Fibroblast of the aortic adventitia (primary cell): ENCODE results near the gene SHC2. TPM values are rescaled to one million over a fixed set of nuclear protein-coding genes. Genes with fewer than 3 reads are reported as not detected.

Experiments used
- DNase-seq: peaks from one replicate; pipeline ENCODE4 v3.0.0-alpha.2; 2010; ENCODE audit warnings: low read depth
- H3K4me3 ChIP-seq: 2 replicates; pipeline ENCODE4 v1.5.1; 2011; ENCODE audit warnings: low read depth, mild to moderate bottlenecking, control low read depth, low read length, moderate library complexity
- total RNA-seq: library from RNA; depleted of rRNA; stranded (reverse); fragments of >200 nt; gene quantifications from 2 replicates; pipeline ENCODE4 v1.2.3, GENCODE V29; 2012; ENCODE audit warnings: low replicate concordance
- TF ChIP-seq, protein P1 (sequence below): IDR thresholded peaks from 2 replicates; pipeline ENCODE4 v1.5.1; 2011; ENCODE audit warnings: mild to moderate bottlenecking, low read length, control low read depth, inconsistent platforms; ENCODE audit not compliant: insufficient read depth

SHC2 gene
- total RNA-seq, 1 donor, result 0.81 TPM

DNA sequence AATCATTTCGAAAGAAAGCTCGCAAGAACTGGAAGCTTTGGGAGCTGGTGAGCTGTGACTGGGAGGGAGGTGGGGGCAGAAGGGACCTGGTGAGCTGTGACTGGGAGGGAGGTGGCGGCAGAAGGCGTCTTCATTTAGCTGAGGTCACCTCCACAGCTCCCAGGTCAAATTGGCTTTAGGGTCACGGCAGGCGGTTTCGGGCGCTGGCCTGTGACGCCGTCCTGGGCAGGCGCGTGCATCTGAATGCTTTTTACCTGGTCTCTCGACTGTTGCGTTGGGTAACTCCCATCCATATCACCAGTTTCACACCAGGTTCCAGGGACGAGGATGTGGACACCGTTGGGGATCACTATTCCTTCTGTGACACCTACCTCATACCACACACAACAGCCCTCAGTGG is 81.0 kb downstream of the SHC2 start:
- H3K4me3 ChIP-seq, result no peak overlapping the region
- TF ChIP-seq, protein P1, sequence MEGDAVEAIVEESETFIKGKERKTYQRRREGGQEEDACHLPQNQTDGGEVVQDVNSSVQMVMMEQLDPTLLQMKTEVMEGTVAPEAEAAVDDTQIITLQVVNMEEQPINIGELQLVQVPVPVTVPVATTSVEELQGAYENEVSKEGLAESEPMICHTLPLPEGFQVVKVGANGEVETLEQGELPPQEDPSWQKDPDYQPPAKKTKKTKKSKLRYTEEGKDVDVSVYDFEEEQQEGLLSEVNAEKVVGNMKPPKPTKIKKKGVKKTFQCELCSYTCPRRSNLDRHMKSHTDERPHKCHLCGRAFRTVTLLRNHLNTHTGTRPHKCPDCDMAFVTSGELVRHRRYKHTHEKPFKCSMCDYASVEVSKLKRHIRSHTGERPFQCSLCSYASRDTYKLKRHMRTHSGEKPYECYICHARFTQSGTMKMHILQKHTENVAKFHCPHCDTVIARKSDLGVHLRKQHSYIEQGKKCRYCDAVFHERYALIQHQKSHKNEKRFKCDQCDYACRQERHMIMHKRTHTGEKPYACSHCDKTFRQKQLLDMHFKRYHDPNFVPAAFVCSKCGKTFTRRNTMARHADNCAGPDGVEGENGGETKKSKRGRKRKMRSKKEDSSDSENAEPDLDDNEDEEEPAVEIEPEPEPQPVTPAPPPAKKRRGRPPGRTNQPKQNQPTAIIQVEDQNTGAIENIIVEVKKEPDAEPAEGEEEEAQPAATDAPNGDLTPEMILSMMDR, result no peak
- DNase-seq, result no peak

DNA sequence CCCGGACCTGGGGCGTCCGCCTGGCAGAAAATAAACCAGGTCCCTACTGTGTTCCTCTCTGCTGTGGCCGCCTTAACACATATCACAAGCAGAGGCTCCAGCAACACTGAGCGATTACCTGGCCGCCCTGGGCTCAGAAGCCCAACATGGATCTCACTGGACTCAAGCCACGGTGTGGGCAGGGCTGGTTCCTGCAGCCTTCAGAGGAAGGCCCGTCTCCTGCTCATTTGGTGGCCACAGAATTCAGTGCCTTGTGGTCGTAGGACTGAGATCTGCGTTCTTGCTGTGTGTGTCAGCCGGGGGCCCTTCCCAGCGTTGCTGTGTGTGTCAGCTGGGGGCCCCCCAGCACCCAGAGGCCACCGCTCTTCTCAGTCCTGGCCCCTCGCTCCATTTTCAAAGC is 82.1 kb downstream of the SHC2 start:
- no peak for DNase-seq
- TF ChIP-seq, protein P1, result no peak
- no peak overlapping the region for H3K4me3 ChIP-seq

DNA sequence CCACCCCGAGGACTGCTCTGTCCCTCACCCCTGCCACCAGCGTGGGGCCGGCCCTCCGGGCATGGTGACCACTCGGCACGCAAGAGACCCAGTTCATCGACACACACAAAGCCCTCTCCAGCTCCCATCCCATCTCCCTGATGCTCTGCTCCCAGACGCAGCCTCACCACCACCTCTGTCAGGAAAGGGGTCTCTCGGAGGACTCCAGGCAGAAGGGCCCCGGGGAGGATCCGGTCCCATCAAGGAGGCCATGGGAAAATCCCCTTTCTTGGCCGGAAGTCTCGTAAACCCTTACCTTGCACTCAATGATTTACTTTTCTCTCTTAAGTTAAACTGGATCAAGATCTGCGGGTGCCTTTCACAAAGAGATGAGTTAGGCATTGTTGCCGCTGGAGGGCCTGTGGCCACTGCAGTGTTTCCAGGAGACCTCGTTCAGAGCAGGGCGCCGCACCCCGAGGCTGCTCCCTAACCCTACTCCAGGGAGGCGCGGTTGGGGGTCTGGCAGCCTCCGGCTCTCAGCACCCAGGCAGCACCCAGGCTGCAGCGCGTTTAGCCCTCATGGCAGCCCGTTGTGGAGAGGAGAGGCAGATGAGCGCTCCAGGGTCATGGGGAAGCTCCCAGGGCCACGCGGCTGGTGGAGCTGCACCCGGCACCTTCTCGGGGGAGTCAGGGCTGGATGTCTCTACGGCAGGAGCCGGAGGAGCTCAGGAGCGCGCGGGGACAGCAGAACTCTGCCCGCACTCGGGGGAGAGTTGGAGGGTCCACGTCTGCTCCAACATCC is 82.8 kb downstream of the SHC2 start:
- H3K4me3 ChIP-seq, result no peak overlapping the region
- no peak for DNase-seq
- TF ChIP-seq, protein P1, result no peak

DNA sequence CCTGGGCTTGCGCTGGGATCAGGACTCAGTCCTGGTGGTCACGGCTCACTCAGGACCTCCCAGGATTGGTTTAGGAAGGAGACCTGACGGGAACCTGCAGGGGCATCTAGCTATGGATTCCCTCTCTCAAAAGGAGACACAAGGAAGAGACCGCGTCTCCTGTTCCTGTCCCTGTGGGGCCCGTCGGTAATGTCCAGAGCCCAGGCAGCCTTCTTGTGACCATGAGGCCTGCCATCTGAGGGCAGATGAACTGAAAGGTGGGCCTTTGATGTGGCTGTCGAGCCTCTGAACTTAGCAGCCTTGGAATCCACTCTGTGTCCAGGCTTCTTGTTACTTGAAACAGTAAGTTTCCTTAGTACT is 84.7 kb downstream of the SHC2 start:
- DNase-seq, result no peak
- TF ChIP-seq, protein P1, result no peak
- H3K4me3 ChIP-seq, result no peak overlapping the region

DNA sequence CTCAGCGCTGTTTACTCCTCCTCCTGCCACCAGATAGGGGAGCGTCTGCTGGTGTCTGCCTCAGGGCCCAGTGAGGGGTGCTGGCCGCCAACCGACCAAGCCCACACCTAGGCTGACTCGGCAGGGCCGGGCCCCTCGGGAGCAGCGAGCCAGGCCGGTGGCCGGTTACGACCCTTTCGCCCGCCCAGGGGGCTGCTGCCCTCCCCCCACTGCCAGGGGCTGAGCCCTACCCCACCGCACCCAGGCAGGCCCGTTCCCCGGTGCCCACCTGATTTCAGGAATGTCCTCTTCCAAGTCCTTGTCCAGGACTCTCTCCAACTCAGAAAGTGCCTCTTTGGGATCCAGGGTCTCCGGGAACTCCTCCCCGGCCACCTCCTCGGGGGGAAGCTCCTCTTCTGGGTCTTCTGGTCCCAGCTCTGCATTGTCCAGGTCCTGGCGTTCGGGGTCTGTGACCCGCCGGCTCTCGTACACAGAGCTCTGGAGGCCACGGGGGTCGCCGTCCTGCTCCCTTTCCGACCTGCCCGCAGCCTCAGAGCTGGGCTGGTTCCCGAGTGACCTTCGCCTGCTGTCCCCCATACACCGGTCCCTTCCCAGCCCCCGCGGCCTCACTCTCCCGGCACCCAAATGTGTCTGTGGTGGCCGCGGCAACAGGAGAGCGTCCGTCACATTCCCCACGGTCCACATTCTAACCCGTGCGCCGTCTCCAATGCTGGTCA is 85.3 kb downstream of the SHC2 start:
- TF ChIP-seq, protein P1, result no peak
- no peak for DNase-seq

DNA sequence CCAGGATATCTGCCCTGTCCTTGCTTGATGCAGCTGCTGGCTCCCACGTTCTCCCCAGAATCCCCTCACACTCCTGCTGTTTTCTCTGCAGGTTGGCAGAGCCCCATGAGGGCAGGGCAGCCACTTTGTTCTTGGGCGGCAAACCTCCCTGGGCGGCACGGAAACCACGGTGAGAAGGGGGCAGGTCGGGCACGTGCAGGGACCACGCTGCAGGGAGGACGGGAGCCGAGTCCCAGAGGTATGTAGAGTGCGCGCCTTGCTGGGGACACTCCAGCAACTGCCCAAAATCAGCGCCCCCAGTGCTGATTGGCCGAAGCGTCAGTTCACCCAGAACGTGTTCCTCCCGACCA is 86.0 kb downstream of the SHC2 start:
- TF ChIP-seq, protein P1, result no peak
- no peak for DNase-seq
- no peak overlapping the region for H3K4me3 ChIP-seq

More for the DNA sequence above, 85.3 kb downstream of the SHC2 start:
- H3K4me3 ChIP-seq, result no peak overlapping the region
